Activated naive CD4-positive, alpha-beta T cell treated with Interleukin-2 at 50 U/mL for 16 hours (primary cell): ENCODE measurements around the gene KIF2C.
"Not testable (repeated sequence)": the region's sequence is repeated elsewhere in the genome, so short reads cannot be mapped to it uniquely, and the experiment has no call there.

Experiments used
- DNase-seq: peaks from one replicate; pipeline ENCODE4 v3.0.0-alpha.2; 2020

Gene KIF2C

GRCh38 chr1:44739307-44740178 lies at the start of gene KIF2C:
Gene KIF2C, plus strand, starts transcription at chr1:44739837. Its CDS starts 96 bp downstream, at chr1:44739933.
- DNase-seq = peak; percentile 99

DNA sequence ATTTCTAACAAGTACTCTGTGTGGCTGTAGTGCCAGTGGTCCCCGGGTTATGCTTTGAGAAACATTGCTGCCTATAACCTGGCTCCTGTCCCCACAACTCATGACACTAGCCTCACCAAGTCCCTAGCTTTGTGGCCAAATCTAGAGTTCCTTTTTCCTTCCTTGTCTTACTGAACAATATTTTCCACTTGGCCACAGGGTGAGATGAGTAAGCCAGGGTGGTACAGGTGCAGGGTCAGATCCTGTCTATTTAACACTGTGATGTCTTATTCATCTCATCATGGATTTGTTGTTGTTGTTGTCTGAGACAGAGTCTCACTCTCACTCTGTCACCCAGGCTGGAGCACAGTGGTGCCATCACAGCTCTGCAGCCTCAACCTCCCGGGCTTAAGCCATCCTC lies 46.5 kb upstream of the KIF2C start:
- DNase-seq = no peak

DNA sequence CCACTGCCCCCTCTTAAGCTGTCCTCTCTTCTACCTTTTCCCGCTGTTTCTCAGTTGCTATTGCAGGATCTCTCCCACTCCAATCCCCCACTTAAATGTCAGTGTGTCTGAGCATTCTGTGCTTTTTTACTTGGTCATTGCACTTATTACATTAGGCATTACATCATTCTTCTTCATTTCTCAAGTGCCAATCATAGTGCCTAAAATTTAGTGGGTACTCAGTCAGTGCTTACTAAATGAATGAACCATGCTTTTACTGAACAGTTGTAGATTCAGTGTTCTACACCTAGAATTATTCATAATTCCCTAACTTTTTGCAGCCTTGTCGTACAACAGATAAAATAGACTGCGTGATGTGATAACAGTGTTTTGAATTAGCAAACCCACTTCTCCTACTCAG lies 45.7 kb upstream of the KIF2C start:
- no peak for DNase-seq

- no peak for DNase-seq
Observed at GRCh38 chr1:44694863-44695478, 44.7 kb upstream of the KIF2C start.

GRCh38 chr1:44695671-44696070 lies 44.0 kb upstream of the KIF2C start:
- DNase-seq = no peak

GRCh38 chr1:44696101-44696500 lies 43.5 kb upstream of the KIF2C start:
- no peak for DNase-seq

GRCh38 chr1:44696789-44697345 lies 42.8 kb upstream of the KIF2C start:
- peak; percentile 21 for DNase-seq

- no peak for DNase-seq
Observed at GRCh38 chr1:44698138-44698537, 41.5 kb upstream of the KIF2C start.

DNA sequence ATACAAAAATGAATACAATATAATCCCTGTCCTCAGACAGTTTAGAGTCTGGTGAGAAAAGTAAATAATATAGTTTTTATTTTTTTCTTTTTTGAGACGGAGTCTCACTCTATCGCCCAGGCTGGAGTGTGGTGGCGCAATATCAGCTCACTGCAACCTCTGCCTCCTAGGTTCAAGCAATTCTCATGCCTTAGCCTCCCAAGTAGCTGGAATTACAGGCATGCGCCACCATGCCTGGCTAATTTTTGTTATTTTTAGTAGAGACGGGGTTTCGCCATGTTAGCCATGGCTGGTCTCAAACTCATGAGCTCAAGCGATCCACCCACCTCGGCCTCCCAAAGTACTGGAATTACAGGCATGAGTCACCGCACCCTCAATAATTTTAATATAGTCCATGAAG lies 40.3 kb upstream of the KIF2C start:
- DNase-seq = not testable (repeated sequence)

DNA sequence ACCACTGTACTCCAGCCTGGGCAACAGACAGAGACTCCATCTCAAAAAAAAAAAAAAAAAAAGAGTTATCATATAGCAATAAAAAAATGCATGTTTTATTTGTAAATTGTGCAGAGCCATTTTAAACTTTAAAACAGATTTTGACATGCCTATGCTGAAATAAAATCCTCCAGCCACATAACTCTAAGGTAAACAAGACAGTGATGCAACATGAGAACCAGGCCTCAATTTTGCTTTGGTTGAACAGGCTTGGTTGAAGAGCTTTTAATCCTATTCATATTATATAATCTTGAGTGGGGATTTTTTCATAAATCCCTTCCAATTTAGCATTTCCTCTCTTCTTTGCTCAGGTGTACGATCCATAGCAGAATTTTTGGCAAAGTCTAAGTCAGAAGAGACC lies 39.1 kb upstream of the KIF2C start:
- no peak for DNase-seq

DNA sequence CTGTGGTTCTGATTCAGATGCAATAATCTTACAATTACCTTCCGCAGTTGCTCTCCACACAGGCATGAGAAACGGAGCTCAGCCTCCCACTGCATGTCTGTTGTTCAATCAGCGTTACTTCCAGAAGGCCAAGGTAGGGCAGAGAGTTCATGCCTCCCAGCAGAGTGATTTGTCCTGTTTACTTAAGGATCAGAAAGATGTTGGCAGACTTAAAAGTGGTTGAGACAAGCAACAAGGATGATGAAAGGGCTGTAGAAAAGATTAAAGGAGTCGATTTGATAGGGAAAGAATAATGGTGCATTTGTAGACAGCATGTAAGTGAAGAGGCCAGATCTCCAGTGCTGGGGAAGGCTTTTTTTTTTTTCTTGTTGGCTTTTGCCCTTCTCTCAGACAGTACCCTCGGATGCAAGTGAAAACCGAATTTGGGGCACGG lies 38.5 kb upstream of the KIF2C start:
- DNase-seq = no peak

- DNase-seq = no peak
Observed at GRCh38 chr1:44705470-44705869, 34.2 kb upstream of the KIF2C start.

DNA sequence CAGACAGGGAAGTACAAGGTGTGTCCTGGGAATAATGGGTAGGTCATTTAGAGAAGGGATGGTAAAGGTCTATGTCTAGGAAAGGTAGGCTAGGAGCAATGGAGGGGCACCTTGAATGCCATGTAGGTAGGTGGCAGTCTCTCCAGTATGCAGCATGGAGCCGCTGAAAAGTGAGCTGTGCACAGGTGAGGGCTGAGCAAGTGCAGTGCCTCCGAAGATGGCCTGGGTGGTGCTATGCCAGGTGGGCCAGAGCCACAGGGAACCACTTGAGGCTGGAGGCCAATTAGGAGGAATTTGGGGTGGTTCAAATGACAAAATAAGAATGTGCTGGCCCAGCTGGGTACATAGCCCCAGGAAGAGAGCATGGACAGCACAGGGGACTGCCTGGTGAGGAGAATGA lies 33.7 kb upstream of the KIF2C start:
- no peak for DNase-seq

GRCh38 chr1:44707112-44707881 lies 32.3 kb upstream of the KIF2C start:
- DNase-seq = no peak

GRCh38 chr1:44707959-44708831 lies 31.4 kb upstream of the KIF2C start:
- peak; percentile 16 for DNase-seq

DNA sequence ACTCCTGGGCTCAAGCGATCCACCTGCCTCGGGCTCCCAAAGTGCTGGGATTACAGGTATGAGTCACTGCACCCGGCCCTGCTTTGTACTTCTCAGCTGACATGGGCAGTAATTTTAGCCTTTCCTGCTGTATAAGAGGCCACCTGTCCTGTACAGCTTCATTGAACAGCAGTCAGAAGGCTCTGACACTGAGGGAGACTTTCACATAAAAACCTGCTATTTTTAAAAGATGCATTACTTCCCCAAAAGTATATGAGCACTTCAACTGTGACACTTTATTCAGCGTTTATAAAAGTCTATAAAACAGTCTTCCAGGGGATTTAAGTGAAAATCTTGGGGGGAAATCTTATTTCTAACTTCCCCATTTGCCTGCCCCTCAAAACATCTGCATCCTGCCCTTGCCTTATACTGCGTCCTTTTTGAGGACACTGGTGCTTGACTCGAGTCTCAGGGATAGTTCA lies 26.3 kb upstream of the KIF2C start:
- DNase-seq = no peak

- DNase-seq = no peak
Observed at GRCh38 chr1:44714532-44714931, 25.1 kb upstream of the KIF2C start.

DNA sequence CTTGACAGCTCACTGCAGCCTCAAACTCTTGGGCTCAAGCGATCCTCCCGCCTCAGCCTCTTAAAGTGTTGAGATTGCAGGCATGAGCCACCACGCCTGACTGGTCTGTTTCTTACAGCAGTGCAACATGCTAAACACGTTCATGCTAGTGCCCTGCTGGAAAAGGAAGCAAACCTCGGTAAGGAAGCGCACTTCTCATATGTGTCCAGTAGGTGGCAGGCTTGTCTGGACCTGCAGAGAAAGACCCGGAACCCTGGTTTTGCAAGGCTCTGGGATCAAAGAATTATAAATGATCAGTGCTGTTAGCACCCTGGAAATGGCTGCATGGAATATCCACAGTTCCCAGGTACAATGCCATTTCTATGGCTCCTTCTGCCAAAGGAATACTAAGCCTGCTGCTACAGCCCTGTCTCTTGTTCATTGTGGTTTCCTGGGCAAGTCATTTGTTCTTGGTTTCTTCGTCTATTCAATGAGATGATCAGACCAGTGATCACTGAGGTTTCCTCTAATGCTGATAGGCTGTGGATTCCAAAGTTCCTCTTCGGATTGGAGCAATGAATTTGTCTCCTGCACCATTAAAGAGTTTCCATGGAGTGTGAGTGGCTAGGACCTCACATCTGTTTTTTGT lies 24.6 kb upstream of the KIF2C start:
- DNase-seq = peak; percentile 68

DNA sequence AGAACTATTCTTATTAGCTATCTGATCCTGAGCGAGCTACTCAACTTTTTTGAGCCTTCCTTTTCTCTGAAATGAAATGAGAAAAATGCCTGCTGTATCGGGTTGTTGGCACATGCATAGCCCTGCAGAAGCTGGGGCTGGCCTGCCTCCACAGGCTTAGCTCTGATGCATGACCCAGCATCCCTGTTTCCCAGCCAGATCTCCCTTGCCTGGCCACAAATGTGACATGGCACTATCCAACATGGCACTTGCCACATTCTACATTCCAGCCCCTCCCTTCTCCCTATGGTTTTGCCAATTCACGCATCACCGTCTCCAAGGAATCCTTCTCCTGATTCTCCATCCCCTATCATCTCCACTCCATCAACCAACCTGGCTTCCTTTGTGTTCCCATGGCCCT lies 22.5 kb upstream of the KIF2C start:
- no peak for DNase-seq

GRCh38 chr1:44717653-44718052 lies 22.0 kb upstream of the KIF2C start:
- no peak for DNase-seq

DNA sequence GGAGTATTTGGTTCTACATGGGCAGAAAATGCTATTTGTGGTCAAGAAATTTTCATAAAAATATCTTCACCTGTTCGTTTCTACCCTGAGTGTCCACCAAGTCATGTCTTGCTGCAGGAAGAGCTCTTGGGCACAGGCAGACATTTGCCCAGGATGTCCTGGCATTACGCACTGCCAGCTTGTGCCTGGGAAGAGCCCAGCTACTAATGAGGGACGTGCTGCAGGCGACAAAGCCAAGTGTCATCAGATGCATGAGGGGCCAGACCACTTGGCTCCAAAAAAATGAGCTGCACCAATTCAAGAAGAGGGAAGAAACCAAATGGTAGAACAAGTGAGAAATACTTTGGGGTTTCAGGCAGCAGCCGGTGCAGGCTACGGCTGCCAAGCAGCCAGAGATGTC lies 21.5 kb upstream of the KIF2C start:
- DNase-seq = no peak

- DNase-seq = no peak
Observed at GRCh38 chr1:44719318-44719717, 20.3 kb upstream of the KIF2C start.
